ENCODE data around the gene PLSCR1.

DNA sequence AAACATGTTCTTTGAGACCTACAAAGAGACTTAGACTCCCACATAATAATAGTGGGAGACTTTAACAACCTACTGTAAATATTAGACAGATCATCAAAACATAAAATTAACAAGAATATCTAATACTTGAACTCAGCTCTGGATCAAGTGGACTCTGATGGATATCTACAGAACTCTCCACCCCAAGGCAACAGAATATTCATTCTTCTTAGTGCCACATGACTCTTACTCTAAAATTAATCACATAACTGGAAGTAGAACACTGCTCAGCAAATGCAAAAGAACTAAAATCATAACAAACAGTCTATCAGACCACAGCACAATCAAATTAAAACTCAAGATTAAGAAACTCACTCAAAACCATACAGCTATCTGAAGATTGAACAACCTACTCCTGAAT lies 59.1 kb downstream of the PLSCR1 start:
- TF ChIP-seq, protein P1, sequence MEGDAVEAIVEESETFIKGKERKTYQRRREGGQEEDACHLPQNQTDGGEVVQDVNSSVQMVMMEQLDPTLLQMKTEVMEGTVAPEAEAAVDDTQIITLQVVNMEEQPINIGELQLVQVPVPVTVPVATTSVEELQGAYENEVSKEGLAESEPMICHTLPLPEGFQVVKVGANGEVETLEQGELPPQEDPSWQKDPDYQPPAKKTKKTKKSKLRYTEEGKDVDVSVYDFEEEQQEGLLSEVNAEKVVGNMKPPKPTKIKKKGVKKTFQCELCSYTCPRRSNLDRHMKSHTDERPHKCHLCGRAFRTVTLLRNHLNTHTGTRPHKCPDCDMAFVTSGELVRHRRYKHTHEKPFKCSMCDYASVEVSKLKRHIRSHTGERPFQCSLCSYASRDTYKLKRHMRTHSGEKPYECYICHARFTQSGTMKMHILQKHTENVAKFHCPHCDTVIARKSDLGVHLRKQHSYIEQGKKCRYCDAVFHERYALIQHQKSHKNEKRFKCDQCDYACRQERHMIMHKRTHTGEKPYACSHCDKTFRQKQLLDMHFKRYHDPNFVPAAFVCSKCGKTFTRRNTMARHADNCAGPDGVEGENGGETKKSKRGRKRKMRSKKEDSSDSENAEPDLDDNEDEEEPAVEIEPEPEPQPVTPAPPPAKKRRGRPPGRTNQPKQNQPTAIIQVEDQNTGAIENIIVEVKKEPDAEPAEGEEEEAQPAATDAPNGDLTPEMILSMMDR (conservative IDR thresholded peaks at IDR 0.05 in 1 of 2, IDR thresholded peaks at IDR 0.05 in 1 of 2; ENCODE audit: extremely low read depth in 1 of 2, insufficient read depth in 1 of 2, low read depth in 1 of 2, low read length in 2 of 2): no peak
- TF ChIP-seq EZH2 (IDR thresholded peaks at IDR 0.05; ENCODE audit: borderline replicate concordance, low read length): no peak
